H1 (cell line): ENCODE results near the gene CENPA. TPM values are rescaled to one million over a fixed set of nuclear protein-coding genes. Genes with fewer than 3 reads are reported as not detected.
A peak's percentile ranks its signal among the peaks of the same experiment; 100 is the strongest.

Source experiments
- CTCF ChIA-PET: fragments of 300-600 bp; sonication (Branson Sonifier 250); formaldehyde crosslinking; loops from one replicate; lab custom pipeline; 2021; ENCODE audit not compliant: partially characterized antibody; lab: Charles Lee
- POLR2A ChIA-PET: fragments of 300-600 bp; sonication (Branson Sonifier 250); formaldehyde crosslinking; loops from one replicate; lab custom pipeline; 2021; ENCODE audit warnings: inconsistent platforms; ENCODE audit not compliant: partially characterized antibody; lab: Charles Lee
- DNase-seq, 2 experiments: peaks; one replicate each; pipeline versions ENCODE4 v3.0.0 to v3.0.0-alpha.2; 2010 to 2022; ENCODE audit warnings: low spot score in 2 of 2, low read depth in 1 of 2, mixed read lengths in 1 of 2
- FAIRE-seq: peaks from 2 replicates; lab custom pipeline; 2011; peaks lifted over from hg19 to GRCh38; lab: Jason Lieb, UNC
- H2AFZ ChIP-seq: 2 replicates; pipeline ENCODE4 v1.8.1; 2012; ENCODE audit warnings: low read length, inconsistent platforms
- H2AK5ac ChIP-seq: 2 replicates; pipeline ENCODE4 v1.6.1; 2013; ENCODE audit warnings: low read depth, low read length
- H2BK120ac ChIP-seq: replicated peaks from 2 replicates; pipeline ENCODE3; 2013; ENCODE audit warnings: low read depth, low read length, inconsistent platforms
- H2BK12ac ChIP-seq: 2 replicates; pipeline ENCODE4 v1.6.1; 2013; ENCODE audit warnings: low read depth, low read length
- H2BK15ac ChIP-seq: 2 replicates; pipeline ENCODE4 v1.6.1; 2013; ENCODE audit warnings: low read length
- H2BK20ac ChIP-seq: 2 replicates; pipeline ENCODE4 v1.6.1; 2013; ENCODE audit warnings: low read length
- H2BK5ac ChIP-seq: 2 replicates; pipeline ENCODE4 v1.6.1; 2013; ENCODE audit warnings: low read depth, low read length
- H3K14ac ChIP-seq: 2 replicates; pipeline ENCODE4 v1.6.1; 2013; ENCODE audit warnings: inconsistent platforms; ENCODE audit not compliant: insufficient read length
- H3K18ac ChIP-seq: 2 replicates; pipeline ENCODE4 v1.6.1; 2013; ENCODE audit warnings: low read length; ENCODE audit errors: extremely low read depth
- H3K23ac ChIP-seq: 2 replicates; pipeline ENCODE4 v1.6.1; 2013; ENCODE audit warnings: inconsistent platforms; ENCODE audit not compliant: insufficient read length
- H3K23me2 ChIP-seq: 2 replicates; pipeline ENCODE4 v1.6.1; 2013; ENCODE audit warnings: low read depth, low read length
- H3K27ac ChIP-seq: 2 replicates; pipeline ENCODE4 v1.6.1; 2011; ENCODE audit warnings: low read depth, low read length, inconsistent platforms
- H3K27me3 ChIP-seq, 4 experiments: replicated peaks in 1 of 4; 1 replicate in 1 of 4; 2 replicates in 3 of 4; pipeline versions ENCODE4 v1.6.1 to v1.8.1; 2011 to 2013; ENCODE audit warnings: low read length in 3 of 4, mild to moderate bottlenecking in 3 of 4, inconsistent platforms in 2 of 4, mixed read lengths in 2 of 4, moderate library complexity in 1 of 4; ENCODE audit not compliant: control insufficient read depth in 3 of 4, insufficient read depth in 3 of 4; ENCODE audit errors: extremely low read depth in 1 of 4
- H3K36me3 ChIP-seq, 4 experiments: 2 replicates each; pipeline versions ENCODE4 v1.6.1 to v1.8.1; 2011 to 2013; ENCODE audit warnings: mild to moderate bottlenecking in 4 of 4, low read length in 3 of 4, moderate library complexity in 2 of 4, control low read depth in 1 of 4, inconsistent platforms in 1 of 4; ENCODE audit not compliant: insufficient read depth in 4 of 4, control insufficient read depth in 2 of 4
- H3K4ac ChIP-seq: replicated peaks from 2 replicates; pipeline ENCODE3; 2013; ENCODE audit warnings: low read length, low read depth, mixed read lengths, inconsistent platforms; ENCODE audit not compliant: insufficient read length
- H3K4me1 ChIP-seq, 4 experiments: replicated peaks in 1 of 4; 1 replicate in 1 of 4; 2 replicates in 3 of 4; pipeline versions ENCODE4 v1.6.1 to v1.8.1; 2011 to 2013; ENCODE audit warnings: low read length in 3 of 4, inconsistent platforms in 2 of 4, mixed read lengths in 1 of 4; ENCODE audit not compliant: insufficient read depth in 4 of 4, control insufficient read depth in 3 of 4
- H3K4me2 ChIP-seq, 2 experiments: 2 replicates each; pipeline versions ENCODE4 v1.6.1 to v1.8.1; 2011 to 2013; ENCODE audit warnings: low read depth in 2 of 2, low read length in 2 of 2, control low read depth in 1 of 2, inconsistent platforms in 1 of 2, mild to moderate bottlenecking in 1 of 2; ENCODE audit not compliant: insufficient read depth in 1 of 2
- H3K4me3 ChIP-seq, 4 experiments: fragments of 200-600, 300-600 bp in 1 of 4; sonication (generic), shearing (Covaris generic), sonication (Bioruptor Twin) in 1 of 4; 2 replicates each; pipeline versions ENCODE4 v1.5.1 to v1.8.1; 2011 to 2016; ENCODE audit warnings: low read length in 4 of 4, low read depth in 3 of 4, control low read depth in 2 of 4, inconsistent platforms in 2 of 4, mild to moderate bottlenecking in 2 of 4, mixed read lengths in 1 of 4, moderate library complexity in 1 of 4; ENCODE audit not compliant: insufficient read depth in 2 of 4; ENCODE audit errors: extremely low read depth in 1 of 4
- H3K56ac ChIP-seq: replicated peaks from 2 replicates; pipeline ENCODE3; 2013; ENCODE audit warnings: low read depth, mild to moderate bottlenecking, mixed read lengths, low read length, inconsistent platforms; ENCODE audit not compliant: insufficient read length
- H3K79me1 ChIP-seq: 2 replicates; pipeline ENCODE4 v1.6.1; 2013; ENCODE audit warnings: low read depth, low read length, control low read depth
- H3K79me2 ChIP-seq, 2 experiments: 2 replicates each; pipeline versions ENCODE4 v1.6.1 to v1.8.1; 2012 to 2013; ENCODE audit warnings: low read length in 2 of 2, mild to moderate bottlenecking in 2 of 2, inconsistent platforms in 1 of 2; ENCODE audit not compliant: insufficient read depth in 2 of 2, control insufficient read depth in 1 of 2
- H3K9ac ChIP-seq, 4 experiments: replicated peaks in 1 of 4; 1 replicate in 1 of 4; 2 replicates in 3 of 4; pipeline versions ENCODE4 v1.6.1 to v1.8.1; 2011 to 2013; ENCODE audit warnings: low read depth in 3 of 4, low read length in 3 of 4, control low read depth in 2 of 4, mild to moderate bottlenecking in 2 of 4, moderate library complexity in 2 of 4, inconsistent platforms in 1 of 4; ENCODE audit errors: extremely low read depth in 1 of 4
- H3K9me3 ChIP-seq, 2 experiments: 2 replicates each; pipeline versions ENCODE4 v1.6.1 to v1.8.1; 2012 to 2013; ENCODE audit warnings: mild to moderate bottlenecking in 2 of 2, moderate library complexity in 2 of 2, control low read depth in 1 of 2, inconsistent platforms in 1 of 2, low read depth in 1 of 2, low read length in 1 of 2, mixed read lengths in 1 of 2; ENCODE audit not compliant: insufficient read depth in 2 of 2
- H4K20me1 ChIP-seq, 2 experiments: replicated peaks in 1 of 2; 2 replicates each; pipeline versions ENCODE3 to v1.8.1; 2011 to 2013; ENCODE audit warnings: inconsistent platforms in 2 of 2, low read length in 2 of 2, mild to moderate bottlenecking in 1 of 2; ENCODE audit not compliant: insufficient read depth in 2 of 2, control insufficient read depth in 1 of 2
- H4K5ac ChIP-seq: 2 replicates; pipeline ENCODE4 v1.6.1; 2013; ENCODE audit warnings: low read length, low read depth, mixed read lengths, inconsistent platforms; ENCODE audit not compliant: insufficient read length
- H4K8ac ChIP-seq: 2 replicates; pipeline ENCODE4 v1.8.0; 2013; ENCODE audit warnings: mild to moderate bottlenecking, moderate library complexity, low read length, inconsistent platforms; ENCODE audit not compliant: insufficient read depth; ENCODE audit errors: extremely low read depth
- H4K91ac ChIP-seq: replicated peaks from 2 replicates; pipeline ENCODE3; 2013; ENCODE audit warnings: low read length, mixed read lengths, inconsistent platforms; ENCODE audit not compliant: insufficient read length
- CBX5 ChIP-seq: fragments of 300-800, 300-1000 bp; sonication (generic); IDR thresholded peaks from 2 replicates; pipeline ENCODE4 v1.7.1; 2016; ENCODE audit warnings: antibody characterized with exemption, low read length, low read depth
- CBX8 ChIP-seq: fragments of 300-800, 300-1000 bp; sonication (generic); IDR thresholded peaks from 2 replicates; pipeline ENCODE4 v1.7.1; 2016; ENCODE audit warnings: low read depth, low read length, borderline replicate concordance
- CEBPB ChIP-seq: IDR thresholded peaks from 2 replicates; pipeline ENCODE4 v1.6.1; 2012; ENCODE audit warnings: low read depth, low read length
- CHD1 ChIP-seq: IDR thresholded peaks from 2 replicates; pipeline ENCODE4 v1.6.1; 2012; ENCODE audit warnings: low read depth, low read length, improper control_type of control experiment
- CREB1 ChIP-seq: IDR thresholded peaks from 2 replicates; pipeline ENCODE4 v1.6.1; 2012; ENCODE audit warnings: inconsistent platforms
- EGR1 ChIP-seq: IDR thresholded peaks from 2 replicates; pipeline ENCODE4 v1.6.1; 2011; ENCODE audit warnings: low read depth, low read length, borderline replicate concordance
- EP300 ChIP-seq, 2 experiments: IDR thresholded peaks; 1 replicate in 1 of 2; 2 replicates in 1 of 2; pipeline ENCODE4 v1.6.1; 2011 to 2012; ENCODE audit warnings: low read depth in 2 of 2, low read length in 2 of 2, mild to moderate bottlenecking in 2 of 2, borderline replicate concordance in 1 of 2, inconsistent platforms in 1 of 2, moderate library complexity in 1 of 2
- KDM4A ChIP-seq: IDR thresholded peaks from one replicate; pipeline ENCODE4 v1.7.1; 2012; ENCODE audit warnings: low read depth, mild to moderate bottlenecking, moderate library complexity, low read length, inconsistent platforms; ENCODE audit not compliant: severe bottlenecking
- MAFK ChIP-seq: IDR thresholded peaks from 2 replicates; pipeline ENCODE4 v1.6.1; 2012; ENCODE audit warnings: low read depth, mild to moderate bottlenecking, improper control_type of control experiment, low read length
- MAX ChIP-seq: IDR thresholded peaks from 2 replicates; pipeline ENCODE4 v1.6.1; 2012; ENCODE audit warnings: inconsistent platforms
- SP1 ChIP-seq: IDR thresholded peaks from 2 replicates; pipeline ENCODE4 v1.6.1; 2011; ENCODE audit warnings: low read depth, low read length
- SP2 ChIP-seq: IDR thresholded peaks from 2 replicates; pipeline ENCODE4 v1.6.1; 2012; ENCODE audit warnings: mild to moderate bottlenecking, low read length, inconsistent platforms
- ZNF274 ChIP-seq: IDR thresholded peaks from 2 replicates; pipeline ENCODE4 v1.7.0; 2012; ENCODE audit warnings: low read length, borderline replicate concordance; ENCODE audit errors: extremely low read depth
- WGBS, 2 experiments: shearing (Covaris generic) in 1 of 2; methylation state at CpG; one replicate each; pipeline versions ENCODE4 v1.1.6 to v1.1.7; 2013 to 2015; ENCODE audit warnings: low lambda C conversion rate in 2 of 2, mixed read lengths in 2 of 2, inconsistent platforms in 1 of 2, low coverage in 1 of 2, missing lambda C conversion rate in 1 of 2; ENCODE audit not compliant: insufficient replicate concordance in 2 of 2, insufficient coverage in 1 of 2, insufficient read length in 1 of 2; ENCODE audit errors: extremely low coverage in 1 of 2, missing lambda C conversion rate in 1 of 2; 5-methylcytosine and 5-hydroxymethylcytosine counted together
- polyA plus RNA-seq, 7 experiments: library from polyadenylated mRNA; depleted of rRNA in 3 of 7; stranded (reverse) in 5 of 7; unstranded in 2 of 7; fragments of >200 nt in 5 of 7; fragments of 200-250 nt in 2 of 7; gene quantifications; 1 replicate in 5 of 7; 2 replicates in 1 of 7; 4 replicates in 1 of 7; pipeline versions ENCODE4 v1.2.1 to v1.2.3, GENCODE V29; 2011 to 2013; ENCODE audit warnings: missing spikeins in 2 of 7, mixed read lengths in 2 of 7
- total RNA-seq: library from RNA; stranded (reverse); fragmentation: NEBNext Ultra II Directional; extraction: Animal tissue kit (Norgen Biotek cat#: 25700); gene quantifications from 2 replicates; pipeline ENCODE4 v1.2.1, GENCODE V29; 2021

Gene CENPA
- total and polyA plus RNA-seq, 2 of the 8 experiments (the other 6 are each of a cell fraction or from before 2014, with no cell fraction given) = 19.4 to 30.9 TPM

- Histone ChIP-seq H3K23ac (no peak overlapping the region), H2BK5ac (no peak overlapping the region), H3K23me2 (no peaks in the 10 kb centered on the region), H3K79me1 (no peaks in the 10 kb centered on the region), H3K27me3 (no peaks in the 10 kb centered on the region; a peak in 1 of 7 replicates), H2BK20ac (no peak overlapping the region), H3K9me3 (no peaks in the 10 kb centered on the region), H4K5ac (no peak overlapping the region), H3K4me1 (no peaks in the 10 kb centered on the region; a peak in 2 of 7 replicates), H2BK15ac (no peak overlapping the region), H3K36me3 (no peaks in the 10 kb centered on the region), H3K4me3 (no peak overlapping the region), H4K8ac (no peak overlapping the region), H3K18ac (no peak overlapping the region), H3K79me2 (no peaks in the 10 kb centered on the region), H4K91ac (no peak overlapping the region), H2BK12ac (no peak overlapping the region), H3K27ac (no peak overlapping the region), H3K4me2 (no peak overlapping the region), H2AK5ac (no peak overlapping the region), H3K4ac (no peak overlapping the region), H2AFZ (no peak overlapping the region), H2BK120ac (no peak overlapping the region), H3K9ac (no peak overlapping the region), H3K56ac (no peak overlapping the region), H3K14ac (no peak overlapping the region), H4K20me1 (no peaks in the 10 kb centered on the region)
- WGBS, 2 experiments = 53% methylated on average over 2 of the region's 2 CpGs; no CpG with 5 or more reads in 1 of the 2 experiments
- no peak for FAIRE-seq
- CTCF ChIA-PET = no interaction called here
- POLR2A ChIA-PET = no interaction called here
- no peak for TF ChIP-seq ZNF274
- TF ChIP-seq SP2 = no peak
- no peak for TF ChIP-seq EP300 (IDR thresholded peaks at IDR 0.05; ENCODE audit: borderline replicate concordance in 1 of 2, low read depth in 2 of 2, low read length in 2 of 2)
- no peak for TF ChIP-seq KDM4A
- TF ChIP-seq CEBPB = no peak
- TF ChIP-seq CBX8 = no peak
- no peak for TF ChIP-seq EGR1
- TF ChIP-seq CREB1 = no peak
- TF ChIP-seq CBX5 = no peak
- no peak for TF ChIP-seq SP1
- TF ChIP-seq MAX = 0 out of 2 replicates have a peak, but pooled peaks have one; percentile 18
- TF ChIP-seq CHD1 = no peak
- TF ChIP-seq MAFK = 0 out of 2 replicates have a peak, but pooled peaks have one; percentile 10
- DNase-seq = no peak
Measured at GRCh38 chr2:26807788-26808460, 22.1 kb downstream of the CENPA start.
